H1 (cell line): ENCODE data around the gene CCDC88C. TPM values are rescaled to one million over a fixed set of nuclear protein-coding genes. Genes with fewer than 3 reads are reported as not detected.

ENCODE experiments used
- CHD2 ChIP-seq: IDR thresholded peaks from 2 replicates; pipeline ENCODE4 v1.6.1; 2012; ENCODE audit warnings: low read length, improper control_type of control experiment
- EZH2 ChIP-seq: fragments of 200-600 bp; sonication (generic); IDR thresholded peaks from 2 replicates; pipeline ENCODE4 v1.7.1; 2012; ENCODE audit warnings: low read depth, mild to moderate bottlenecking, moderate library complexity, low read length, inconsistent platforms; ENCODE audit not compliant: severe bottlenecking
- POLR2A ChIP-seq, 2 experiments: IDR thresholded peaks; 1 replicate in 1 of 2; 2 replicates in 1 of 2; pipeline ENCODE4 v1.6.1; 2011; ENCODE audit warnings: low read depth in 2 of 2, low read length in 2 of 2, mild to moderate bottlenecking in 2 of 2; ENCODE audit errors: control extremely low read depth in 1 of 2
- POU5F1 ChIP-seq: IDR thresholded peaks from 2 replicates; pipeline ENCODE4 v1.6.1; 2011; ENCODE audit warnings: low read depth, mild to moderate bottlenecking, low read length, moderate library complexity
- SUZ12 ChIP-seq: fragments of 200-600 bp; sonication (generic); IDR thresholded peaks from 2 replicates; pipeline ENCODE4 v1.6.1; 2012; ENCODE audit warnings: mild to moderate bottlenecking, inconsistent platforms, low read length, moderate library complexity, mixed read lengths
- polyA plus RNA-seq, 7 experiments: library from polyadenylated mRNA; depleted of rRNA in 3 of 7; stranded (reverse) in 5 of 7; unstranded in 2 of 7; fragments of >200 nt in 5 of 7; fragments of 200-250 nt in 2 of 7; gene quantifications; 1 replicate in 5 of 7; 2 replicates in 1 of 7; 4 replicates in 1 of 7; pipeline versions ENCODE4 v1.2.1 to v1.2.3, GENCODE V29; 2011 to 2013; ENCODE audit warnings: missing spikeins in 2 of 7, mixed read lengths in 2 of 7
- total RNA-seq: library from RNA; stranded (reverse); fragmentation: NEBNext Ultra II Directional; extraction: Animal tissue kit (Norgen Biotek cat#: 25700); gene quantifications from 2 replicates; pipeline ENCODE4 v1.2.1, GENCODE V29; 2021
- TF ChIP-seq, protein P1 (sequence below): fragments of 300-600 bp; sonication (generic); IDR thresholded peaks from 2 replicates; pipeline ENCODE4 v1.7.1; 2012; ENCODE audit warnings: low read length, moderate library complexity, mild to moderate bottlenecking, inconsistent platforms; ENCODE audit not compliant: insufficient replicate concordance
- TF ChIP-seq, protein P2 (sequence below): IDR thresholded peaks from 2 replicates; pipeline ENCODE4 v1.6.1; 2011; ENCODE audit warnings: low read depth, mild to moderate bottlenecking, low read length; ENCODE audit not compliant: insufficient read depth
- TF ChIP-seq, protein P3 (sequence below): IDR thresholded peaks from 2 replicates; pipeline ENCODE4 v1.6.1; 2012; ENCODE audit warnings: inconsistent platforms

The CCDC88C gene
- total and polyA plus RNA-seq, 2 of the 8 experiments (the other 6 are each of a cell fraction or from before 2014, with no cell fraction given): 10.3 to 57.7 TPM

DNA sequence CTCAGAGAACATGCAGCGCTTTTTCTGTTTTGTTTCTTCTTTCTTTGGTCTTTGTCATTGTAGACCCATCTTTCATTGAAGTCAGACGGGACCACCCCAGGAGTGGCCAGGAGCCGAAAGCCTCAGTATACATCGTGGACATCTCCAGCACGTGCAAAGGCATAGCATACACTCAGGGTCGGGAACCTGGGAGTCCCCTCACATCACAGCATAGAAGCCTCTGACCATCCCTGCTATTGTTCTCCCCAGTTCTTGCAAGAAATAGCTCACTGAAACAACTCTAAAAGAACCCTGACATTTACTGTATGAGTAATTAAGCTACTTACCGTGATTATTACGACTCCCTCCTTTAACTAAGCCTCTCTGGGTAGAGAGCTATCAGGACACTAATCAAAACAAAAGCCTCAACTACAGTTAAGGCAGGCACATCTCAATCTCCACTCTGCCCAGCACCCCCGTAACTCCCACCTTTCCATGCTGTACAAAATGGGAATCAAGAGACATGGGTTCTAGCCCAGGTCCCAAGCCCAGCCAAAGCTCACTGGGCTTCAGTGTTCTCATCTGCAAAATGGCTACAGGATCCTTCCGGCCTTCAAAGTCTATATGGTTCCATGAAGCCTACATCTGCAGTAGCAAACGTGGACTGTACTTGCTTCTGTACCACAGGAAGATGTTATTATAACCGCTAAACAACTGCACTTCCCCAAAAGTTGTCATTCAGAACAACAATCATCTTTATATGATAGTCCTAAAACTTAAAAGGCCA lies 6.7 kb downstream of the CCDC88C start (continued):
- TF ChIP-seq, protein P1, sequence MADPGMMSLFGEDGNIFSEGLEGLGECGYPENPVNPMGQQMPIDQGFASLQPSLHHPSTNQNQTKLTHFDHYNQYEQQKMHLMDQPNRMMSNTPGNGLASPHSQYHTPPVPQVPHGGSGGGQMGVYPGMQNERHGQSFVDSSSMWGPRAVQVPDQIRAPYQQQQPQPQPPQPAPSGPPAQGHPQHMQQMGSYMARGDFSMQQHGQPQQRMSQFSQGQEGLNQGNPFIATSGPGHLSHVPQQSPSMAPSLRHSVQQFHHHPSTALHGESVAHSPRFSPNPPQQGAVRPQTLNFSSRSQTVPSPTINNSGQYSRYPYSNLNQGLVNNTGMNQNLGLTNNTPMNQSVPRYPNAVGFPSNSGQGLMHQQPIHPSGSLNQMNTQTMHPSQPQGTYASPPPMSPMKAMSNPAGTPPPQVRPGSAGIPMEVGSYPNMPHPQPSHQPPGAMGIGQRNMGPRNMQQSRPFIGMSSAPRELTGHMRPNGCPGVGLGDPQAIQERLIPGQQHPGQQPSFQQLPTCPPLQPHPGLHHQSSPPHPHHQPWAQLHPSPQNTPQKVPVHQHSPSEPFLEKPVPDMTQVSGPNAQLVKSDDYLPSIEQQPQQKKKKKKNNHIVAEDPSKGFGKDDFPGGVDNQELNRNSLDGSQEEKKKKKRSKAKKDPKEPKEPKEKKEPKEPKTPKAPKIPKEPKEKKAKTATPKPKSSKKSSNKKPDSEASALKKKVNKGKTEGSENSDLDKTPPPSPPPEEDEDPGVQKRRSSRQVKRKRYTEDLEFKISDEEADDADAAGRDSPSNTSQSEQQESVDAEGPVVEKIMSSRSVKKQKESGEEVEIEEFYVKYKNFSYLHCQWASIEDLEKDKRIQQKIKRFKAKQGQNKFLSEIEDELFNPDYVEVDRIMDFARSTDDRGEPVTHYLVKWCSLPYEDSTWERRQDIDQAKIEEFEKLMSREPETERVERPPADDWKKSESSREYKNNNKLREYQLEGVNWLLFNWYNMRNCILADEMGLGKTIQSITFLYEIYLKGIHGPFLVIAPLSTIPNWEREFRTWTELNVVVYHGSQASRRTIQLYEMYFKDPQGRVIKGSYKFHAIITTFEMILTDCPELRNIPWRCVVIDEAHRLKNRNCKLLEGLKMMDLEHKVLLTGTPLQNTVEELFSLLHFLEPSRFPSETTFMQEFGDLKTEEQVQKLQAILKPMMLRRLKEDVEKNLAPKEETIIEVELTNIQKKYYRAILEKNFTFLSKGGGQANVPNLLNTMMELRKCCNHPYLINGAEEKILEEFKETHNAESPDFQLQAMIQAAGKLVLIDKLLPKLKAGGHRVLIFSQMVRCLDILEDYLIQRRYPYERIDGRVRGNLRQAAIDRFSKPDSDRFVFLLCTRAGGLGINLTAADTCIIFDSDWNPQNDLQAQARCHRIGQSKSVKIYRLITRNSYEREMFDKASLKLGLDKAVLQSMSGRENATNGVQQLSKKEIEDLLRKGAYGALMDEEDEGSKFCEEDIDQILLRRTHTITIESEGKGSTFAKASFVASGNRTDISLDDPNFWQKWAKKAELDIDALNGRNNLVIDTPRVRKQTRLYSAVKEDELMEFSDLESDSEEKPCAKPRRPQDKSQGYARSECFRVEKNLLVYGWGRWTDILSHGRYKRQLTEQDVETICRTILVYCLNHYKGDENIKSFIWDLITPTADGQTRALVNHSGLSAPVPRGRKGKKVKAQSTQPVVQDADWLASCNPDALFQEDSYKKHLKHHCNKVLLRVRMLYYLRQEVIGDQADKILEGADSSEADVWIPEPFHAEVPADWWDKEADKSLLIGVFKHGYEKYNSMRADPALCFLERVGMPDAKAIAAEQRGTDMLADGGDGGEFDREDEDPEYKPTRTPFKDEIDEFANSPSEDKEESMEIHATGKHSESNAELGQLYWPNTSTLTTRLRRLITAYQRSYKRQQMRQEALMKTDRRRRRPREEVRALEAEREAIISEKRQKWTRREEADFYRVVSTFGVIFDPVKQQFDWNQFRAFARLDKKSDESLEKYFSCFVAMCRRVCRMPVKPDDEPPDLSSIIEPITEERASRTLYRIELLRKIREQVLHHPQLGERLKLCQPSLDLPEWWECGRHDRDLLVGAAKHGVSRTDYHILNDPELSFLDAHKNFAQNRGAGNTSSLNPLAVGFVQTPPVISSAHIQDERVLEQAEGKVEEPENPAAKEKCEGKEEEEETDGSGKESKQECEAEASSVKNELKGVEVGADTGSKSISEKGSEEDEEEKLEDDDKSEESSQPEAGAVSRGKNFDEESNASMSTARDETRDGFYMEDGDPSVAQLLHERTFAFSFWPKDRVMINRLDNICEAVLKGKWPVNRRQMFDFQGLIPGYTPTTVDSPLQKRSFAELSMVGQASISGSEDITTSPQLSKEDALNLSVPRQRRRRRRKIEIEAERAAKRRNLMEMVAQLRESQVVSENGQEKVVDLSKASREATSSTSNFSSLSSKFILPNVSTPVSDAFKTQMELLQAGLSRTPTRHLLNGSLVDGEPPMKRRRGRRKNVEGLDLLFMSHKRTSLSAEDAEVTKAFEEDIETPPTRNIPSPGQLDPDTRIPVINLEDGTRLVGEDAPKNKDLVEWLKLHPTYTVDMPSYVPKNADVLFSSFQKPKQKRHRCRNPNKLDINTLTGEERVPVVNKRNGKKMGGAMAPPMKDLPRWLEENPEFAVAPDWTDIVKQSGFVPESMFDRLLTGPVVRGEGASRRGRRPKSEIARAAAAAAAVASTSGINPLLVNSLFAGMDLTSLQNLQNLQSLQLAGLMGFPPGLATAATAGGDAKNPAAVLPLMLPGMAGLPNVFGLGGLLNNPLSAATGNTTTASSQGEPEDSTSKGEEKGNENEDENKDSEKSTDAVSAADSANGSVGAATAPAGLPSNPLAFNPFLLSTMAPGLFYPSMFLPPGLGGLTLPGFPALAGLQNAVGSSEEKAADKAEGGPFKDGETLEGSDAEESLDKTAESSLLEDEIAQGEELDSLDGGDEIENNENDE: no peak
- TF ChIP-seq EZH2 (no peak), SUZ12 (no peak), POLR2A (IDR thresholded peaks at IDR 0.05; ENCODE audit: control extremely low read depth in 1 of 2, low read depth in 2 of 2, low read length in 2 of 2) (no peak), CHD2 (no peak), POU5F1 (no peak)
- TF ChIP-seq, protein P2, sequence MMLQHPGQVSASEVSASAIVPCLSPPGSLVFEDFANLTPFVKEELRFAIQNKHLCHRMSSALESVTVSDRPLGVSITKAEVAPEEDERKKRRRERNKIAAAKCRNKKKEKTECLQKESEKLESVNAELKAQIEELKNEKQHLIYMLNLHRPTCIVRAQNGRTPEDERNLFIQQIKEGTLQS: no peak
- TF ChIP-seq, protein P3, sequence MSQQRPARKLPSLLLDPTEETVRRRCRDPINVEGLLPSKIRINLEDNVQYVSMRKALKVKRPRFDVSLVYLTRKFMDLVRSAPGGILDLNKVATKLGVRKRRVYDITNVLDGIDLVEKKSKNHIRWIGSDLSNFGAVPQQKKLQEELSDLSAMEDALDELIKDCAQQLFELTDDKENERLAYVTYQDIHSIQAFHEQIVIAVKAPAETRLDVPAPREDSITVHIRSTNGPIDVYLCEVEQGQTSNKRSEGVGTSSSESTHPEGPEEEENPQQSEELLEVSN: no peak
